Fibroblast of lung (primary cell): Measurements from ENCODE around the gene FNDC3B. TPM values are rescaled to one million over a fixed set of nuclear protein-coding genes. Genes with fewer than 3 reads are reported as not detected.

Experiments
- DNase-seq, 2 donors: peaks; one replicate each; pipeline versions ENCODE4 v3.0.0 to v3.0.0-alpha.2; 2010; ENCODE audit warnings: low read depth in 2 of 2
- H2AFZ ChIP-seq: 2 replicates; pipeline ENCODE4 v1.5.1; 2012; ENCODE audit warnings: low read length, control low read depth, inconsistent platforms
- H3K27ac ChIP-seq: 2 replicates; pipeline ENCODE4 v1.5.1; 2011; ENCODE audit warnings: low read length, control low read depth; ENCODE audit not compliant: insufficient read depth
- H3K27me3 ChIP-seq: 2 replicates; pipeline ENCODE4 v1.5.1; 2011; ENCODE audit warnings: mild to moderate bottlenecking, low read length; ENCODE audit not compliant: control insufficient read depth, insufficient read depth
- H3K36me3 ChIP-seq: 2 replicates; pipeline ENCODE4 v1.5.1; 2011; ENCODE audit warnings: low read length; ENCODE audit not compliant: control insufficient read depth, insufficient read depth
- H3K4me1 ChIP-seq: 2 replicates; pipeline ENCODE4 v1.5.1; 2011; ENCODE audit warnings: low read length; ENCODE audit not compliant: control insufficient read depth, insufficient read depth; ENCODE audit errors: extremely low read depth
- H3K4me2 ChIP-seq: 2 replicates; pipeline ENCODE4 v1.5.1; 2011; ENCODE audit warnings: low read length, control low read depth; ENCODE audit not compliant: insufficient read depth; ENCODE audit errors: extremely low read depth
- H3K4me3 ChIP-seq, 4 experiments: fragments of 200-600 bp in 1 of 4; sonication (generic) in 1 of 4; replicated peaks in 1 of 4; 2 replicates each; pipeline ENCODE4 v1.5.1; 2011 to 2016; ENCODE audit warnings: low read length in 4 of 4, low read depth in 3 of 4, mild to moderate bottlenecking in 3 of 4, control low read depth in 2 of 4, inconsistent platforms in 1 of 4, mixed read lengths in 1 of 4; ENCODE audit not compliant: insufficient read depth in 1 of 4; ENCODE audit errors: control extremely low read depth in 1 of 4
- H3K79me2 ChIP-seq: 2 replicates; pipeline ENCODE4 v1.5.1; 2012; ENCODE audit warnings: mild to moderate bottlenecking, low read length, inconsistent platforms; ENCODE audit not compliant: control insufficient read depth, insufficient read depth
- H3K9ac ChIP-seq: 2 replicates; pipeline ENCODE4 v1.5.1; 2011; ENCODE audit warnings: mild to moderate bottlenecking, low read length, control low read depth; ENCODE audit not compliant: insufficient read depth
- H3K9me3 ChIP-seq: 2 replicates; pipeline ENCODE4 v1.5.1; 2012; ENCODE audit warnings: low read depth, low read length; ENCODE audit not compliant: control insufficient read depth, insufficient read depth
- H4K20me1 ChIP-seq: 2 replicates; pipeline ENCODE4 v1.5.1; 2011; ENCODE audit warnings: low read length; ENCODE audit not compliant: control insufficient read depth, insufficient read depth; ENCODE audit errors: extremely low read depth
- EZH2 ChIP-seq: IDR thresholded peaks from 2 replicates; pipeline ENCODE4 v1.5.1; 2012; ENCODE audit warnings: low read length, control low read depth, mild to moderate bottlenecking; ENCODE audit errors: missing control alignments
- polyA plus RNA-seq, 2 donors: library from polyadenylated mRNA; depleted of rRNA in 1 of 2; stranded (reverse) in 1 of 2; unstranded in 1 of 2; fragments of >200 nt; gene quantifications; 2 replicates each; pipeline ENCODE4 v1.2.1, GENCODE V29; 2011 to 2012; ENCODE audit warnings: missing spikeins in 1 of 2
- total RNA-seq: library from RNA; depleted of rRNA; stranded (reverse); fragments of >200 nt; gene quantifications from 2 replicates; pipeline ENCODE4 v1.2.1, GENCODE V29; 2014
- TF ChIP-seq, protein P1 (sequence below), 2 donors: IDR thresholded peaks in 1 of 2; conservative IDR thresholded peaks in 1 of 2; 1 replicate in 1 of 2; 2 replicates in 1 of 2; pipeline ENCODE4 v1.5.1; 2011 to 2012; ENCODE audit warnings: low read length in 2 of 2, control low read depth in 1 of 2, inconsistent platforms in 1 of 2, low read depth in 1 of 2, mild to moderate bottlenecking in 1 of 2

The FNDC3B gene
- total and polyA plus RNA-seq, 2 donors (not counting 1 experiment from before 2014, with no cell fraction given), result 26.1 to 76.8 TPM

DNA sequence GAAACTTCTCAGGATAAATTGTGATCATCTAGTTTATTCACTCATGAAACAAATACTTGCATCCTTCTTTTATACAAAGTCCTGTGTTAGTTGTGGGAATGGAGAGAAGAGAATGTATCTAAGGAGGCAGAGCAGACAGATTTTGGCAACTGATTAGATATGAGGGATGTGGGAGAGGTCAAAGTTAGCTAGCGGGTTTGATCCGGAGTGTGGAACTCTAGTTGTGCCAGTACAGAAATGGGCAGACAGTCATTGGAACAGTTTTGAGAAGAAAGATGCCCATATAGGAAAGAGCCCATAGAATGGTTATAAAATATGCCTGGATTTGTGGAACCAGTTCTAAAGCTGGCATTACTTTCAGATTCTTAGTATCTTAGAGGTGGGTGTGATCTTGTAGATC is 141.1 kb downstream of the FNDC3B start:
- Histone ChIP-seq H3K4me1 (peaks cover 18% of the 10 kb centered on the region), H3K27me3 (no peaks in the 10 kb centered on the region), H3K9me3 (no peaks in the 10 kb centered on the region), H2AFZ (no peak overlapping the region), H3K79me2 (peaks cover 51% of the 10 kb centered on the region), H3K4me2 (no peak overlapping the region), H3K4me3 (no peak overlapping the region), H4K20me1 (no peaks in the 10 kb centered on the region), H3K9ac (no peak overlapping the region), H3K36me3 (no peaks in the 10 kb centered on the region), H3K27ac (no peak overlapping the region)
- TF ChIP-seq EZH2, result no peak
- TF ChIP-seq, protein P1, sequence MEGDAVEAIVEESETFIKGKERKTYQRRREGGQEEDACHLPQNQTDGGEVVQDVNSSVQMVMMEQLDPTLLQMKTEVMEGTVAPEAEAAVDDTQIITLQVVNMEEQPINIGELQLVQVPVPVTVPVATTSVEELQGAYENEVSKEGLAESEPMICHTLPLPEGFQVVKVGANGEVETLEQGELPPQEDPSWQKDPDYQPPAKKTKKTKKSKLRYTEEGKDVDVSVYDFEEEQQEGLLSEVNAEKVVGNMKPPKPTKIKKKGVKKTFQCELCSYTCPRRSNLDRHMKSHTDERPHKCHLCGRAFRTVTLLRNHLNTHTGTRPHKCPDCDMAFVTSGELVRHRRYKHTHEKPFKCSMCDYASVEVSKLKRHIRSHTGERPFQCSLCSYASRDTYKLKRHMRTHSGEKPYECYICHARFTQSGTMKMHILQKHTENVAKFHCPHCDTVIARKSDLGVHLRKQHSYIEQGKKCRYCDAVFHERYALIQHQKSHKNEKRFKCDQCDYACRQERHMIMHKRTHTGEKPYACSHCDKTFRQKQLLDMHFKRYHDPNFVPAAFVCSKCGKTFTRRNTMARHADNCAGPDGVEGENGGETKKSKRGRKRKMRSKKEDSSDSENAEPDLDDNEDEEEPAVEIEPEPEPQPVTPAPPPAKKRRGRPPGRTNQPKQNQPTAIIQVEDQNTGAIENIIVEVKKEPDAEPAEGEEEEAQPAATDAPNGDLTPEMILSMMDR (conservative IDR thresholded peaks at IDR 0.05 in 1 of 2, IDR thresholded peaks at IDR 0.05 in 1 of 2; ENCODE audit: low read depth in 1 of 2, low read length in 2 of 2), result no peak
- DNase-seq, result no peak

DNA sequence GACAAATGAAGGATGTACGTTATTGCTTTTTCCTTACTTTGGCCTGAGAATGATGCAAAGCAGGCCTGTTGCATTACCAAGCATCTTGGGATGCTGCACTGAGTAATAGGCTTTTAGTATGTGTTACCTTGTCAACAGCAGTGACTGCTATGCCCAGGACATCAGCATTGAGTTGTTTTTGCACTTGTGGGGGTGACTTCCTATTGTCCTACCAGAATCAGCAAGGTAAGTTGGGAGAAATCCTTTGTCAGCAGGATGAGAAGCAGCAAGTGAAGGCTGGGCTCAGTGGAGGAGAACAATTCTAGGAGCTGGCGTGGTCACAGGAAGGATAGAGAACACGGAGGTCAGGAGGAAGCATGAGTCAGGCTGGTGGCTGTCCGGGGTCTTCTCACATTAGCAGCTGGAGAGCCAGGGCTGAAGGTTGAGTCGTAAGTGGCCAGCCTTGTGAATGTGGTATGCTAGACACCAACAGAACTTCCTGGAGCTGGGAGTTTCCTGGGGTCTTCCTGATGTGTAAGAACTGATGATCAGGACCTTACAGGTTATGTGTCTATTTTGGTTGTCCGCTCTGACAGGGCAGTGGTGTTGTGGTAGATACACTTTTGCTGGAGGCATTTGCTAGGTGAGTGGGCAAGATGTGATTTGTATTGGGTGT is 142.7 kb downstream of the FNDC3B start:
- H3K79me2 ChIP-seq, result peaks cover 41% of the 10 kb centered on the region
- no peak overlapping the region for H2AFZ ChIP-seq
- H3K27me3 ChIP-seq, result no peaks in the 10 kb centered on the region
- no peaks in the 10 kb centered on the region for H4K20me1 ChIP-seq
- no peak overlapping the region for H3K4me3 ChIP-seq
- TF ChIP-seq, protein P1 (conservative IDR thresholded peaks at IDR 0.05 in 1 of 2, IDR thresholded peaks at IDR 0.05 in 1 of 2; ENCODE audit: low read depth in 1 of 2, low read length in 2 of 2), result no peak
- TF ChIP-seq EZH2, result no peak
- no peaks in the 10 kb centered on the region for H3K9me3 ChIP-seq
- H3K4me2 ChIP-seq, result no peak overlapping the region
- H3K36me3 ChIP-seq, result no peaks in the 10 kb centered on the region
- peak overlapping the region; percentile 9 for H3K27ac ChIP-seq
- H3K4me1 ChIP-seq, result peaks cover 15% of the 10 kb centered on the region
- DNase-seq, result peak; percentile 42 to 74
- H3K9ac ChIP-seq, result no peak overlapping the region

DNA sequence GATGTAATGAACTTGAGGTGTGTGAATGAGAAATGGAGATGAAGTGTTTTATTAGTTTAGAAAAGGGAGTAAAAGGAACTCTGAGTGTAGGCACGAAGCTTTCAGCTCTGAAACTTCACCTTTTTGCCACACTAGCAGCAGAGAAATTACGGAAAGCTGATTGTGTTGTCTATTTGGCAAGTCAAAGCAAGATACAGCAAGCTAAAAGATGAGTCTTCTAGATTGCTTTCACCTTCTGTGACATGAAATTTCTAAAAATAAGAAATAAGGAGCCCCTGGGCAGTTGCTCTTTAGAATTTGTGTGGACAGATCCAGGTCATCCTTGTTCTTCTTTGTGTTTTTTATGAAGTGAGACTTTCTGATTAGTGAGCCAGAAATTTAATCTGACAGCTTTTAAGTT is 143.4 kb downstream of the FNDC3B start:
- Histone ChIP-seq H2AFZ (no peak overlapping the region), H3K27ac (no peak overlapping the region), H3K27me3 (no peaks in the 10 kb centered on the region), H3K79me2 (peaks cover 38% of the 10 kb centered on the region), H4K20me1 (no peaks in the 10 kb centered on the region), H3K4me3 (no peak overlapping the region), H3K9ac (no peak overlapping the region), H3K4me1 (peaks cover 15% of the 10 kb centered on the region), H3K9me3 (no peaks in the 10 kb centered on the region), H3K36me3 (no peaks in the 10 kb centered on the region), H3K4me2 (no peak overlapping the region)
- TF ChIP-seq, protein P1 (conservative IDR thresholded peaks at IDR 0.05 in 1 of 2, IDR thresholded peaks at IDR 0.05 in 1 of 2; ENCODE audit: low read depth in 1 of 2, low read length in 2 of 2), result no peak
- TF ChIP-seq EZH2, result no peak
- DNase-seq, result no peak
